ENCODE results near the gene RAPGEF1. TPM values are rescaled to one million over a fixed set of nuclear protein-coding genes. Genes with fewer than 3 reads are reported as not detected.

Gene RAPGEF1
- total and polyA plus RNA-seq, 2 experiments from 2014 or later: 9.9 to 82.8 TPM

DNA sequence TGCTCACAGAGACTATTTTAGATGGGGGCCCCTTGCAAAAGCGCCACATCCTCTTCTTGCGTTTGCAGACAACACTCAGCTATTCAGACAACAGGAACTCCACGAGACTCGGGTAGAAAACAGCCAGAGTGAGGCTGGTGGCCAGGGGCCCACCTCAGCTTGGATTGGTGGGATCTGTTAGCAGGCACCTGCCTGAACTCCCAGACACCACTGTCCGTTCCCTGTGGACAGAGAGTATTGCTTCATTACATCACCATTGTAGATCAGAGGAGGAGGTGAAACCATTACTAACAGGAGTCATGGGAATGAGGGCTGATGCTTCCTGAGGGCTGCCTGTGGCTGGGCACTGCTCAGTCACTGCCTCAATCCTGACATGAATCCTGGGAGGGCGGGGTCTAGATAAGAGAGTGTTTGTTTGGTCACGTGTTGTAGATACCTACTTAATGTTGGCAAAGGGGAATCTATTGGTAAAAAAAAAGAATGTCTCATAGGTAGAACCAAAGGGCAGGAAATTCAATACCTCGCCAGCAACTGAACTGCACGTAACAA, 4.4 kb upstream of the RAPGEF1 start (continued):
- TF ChIP-seq, protein P1, sequence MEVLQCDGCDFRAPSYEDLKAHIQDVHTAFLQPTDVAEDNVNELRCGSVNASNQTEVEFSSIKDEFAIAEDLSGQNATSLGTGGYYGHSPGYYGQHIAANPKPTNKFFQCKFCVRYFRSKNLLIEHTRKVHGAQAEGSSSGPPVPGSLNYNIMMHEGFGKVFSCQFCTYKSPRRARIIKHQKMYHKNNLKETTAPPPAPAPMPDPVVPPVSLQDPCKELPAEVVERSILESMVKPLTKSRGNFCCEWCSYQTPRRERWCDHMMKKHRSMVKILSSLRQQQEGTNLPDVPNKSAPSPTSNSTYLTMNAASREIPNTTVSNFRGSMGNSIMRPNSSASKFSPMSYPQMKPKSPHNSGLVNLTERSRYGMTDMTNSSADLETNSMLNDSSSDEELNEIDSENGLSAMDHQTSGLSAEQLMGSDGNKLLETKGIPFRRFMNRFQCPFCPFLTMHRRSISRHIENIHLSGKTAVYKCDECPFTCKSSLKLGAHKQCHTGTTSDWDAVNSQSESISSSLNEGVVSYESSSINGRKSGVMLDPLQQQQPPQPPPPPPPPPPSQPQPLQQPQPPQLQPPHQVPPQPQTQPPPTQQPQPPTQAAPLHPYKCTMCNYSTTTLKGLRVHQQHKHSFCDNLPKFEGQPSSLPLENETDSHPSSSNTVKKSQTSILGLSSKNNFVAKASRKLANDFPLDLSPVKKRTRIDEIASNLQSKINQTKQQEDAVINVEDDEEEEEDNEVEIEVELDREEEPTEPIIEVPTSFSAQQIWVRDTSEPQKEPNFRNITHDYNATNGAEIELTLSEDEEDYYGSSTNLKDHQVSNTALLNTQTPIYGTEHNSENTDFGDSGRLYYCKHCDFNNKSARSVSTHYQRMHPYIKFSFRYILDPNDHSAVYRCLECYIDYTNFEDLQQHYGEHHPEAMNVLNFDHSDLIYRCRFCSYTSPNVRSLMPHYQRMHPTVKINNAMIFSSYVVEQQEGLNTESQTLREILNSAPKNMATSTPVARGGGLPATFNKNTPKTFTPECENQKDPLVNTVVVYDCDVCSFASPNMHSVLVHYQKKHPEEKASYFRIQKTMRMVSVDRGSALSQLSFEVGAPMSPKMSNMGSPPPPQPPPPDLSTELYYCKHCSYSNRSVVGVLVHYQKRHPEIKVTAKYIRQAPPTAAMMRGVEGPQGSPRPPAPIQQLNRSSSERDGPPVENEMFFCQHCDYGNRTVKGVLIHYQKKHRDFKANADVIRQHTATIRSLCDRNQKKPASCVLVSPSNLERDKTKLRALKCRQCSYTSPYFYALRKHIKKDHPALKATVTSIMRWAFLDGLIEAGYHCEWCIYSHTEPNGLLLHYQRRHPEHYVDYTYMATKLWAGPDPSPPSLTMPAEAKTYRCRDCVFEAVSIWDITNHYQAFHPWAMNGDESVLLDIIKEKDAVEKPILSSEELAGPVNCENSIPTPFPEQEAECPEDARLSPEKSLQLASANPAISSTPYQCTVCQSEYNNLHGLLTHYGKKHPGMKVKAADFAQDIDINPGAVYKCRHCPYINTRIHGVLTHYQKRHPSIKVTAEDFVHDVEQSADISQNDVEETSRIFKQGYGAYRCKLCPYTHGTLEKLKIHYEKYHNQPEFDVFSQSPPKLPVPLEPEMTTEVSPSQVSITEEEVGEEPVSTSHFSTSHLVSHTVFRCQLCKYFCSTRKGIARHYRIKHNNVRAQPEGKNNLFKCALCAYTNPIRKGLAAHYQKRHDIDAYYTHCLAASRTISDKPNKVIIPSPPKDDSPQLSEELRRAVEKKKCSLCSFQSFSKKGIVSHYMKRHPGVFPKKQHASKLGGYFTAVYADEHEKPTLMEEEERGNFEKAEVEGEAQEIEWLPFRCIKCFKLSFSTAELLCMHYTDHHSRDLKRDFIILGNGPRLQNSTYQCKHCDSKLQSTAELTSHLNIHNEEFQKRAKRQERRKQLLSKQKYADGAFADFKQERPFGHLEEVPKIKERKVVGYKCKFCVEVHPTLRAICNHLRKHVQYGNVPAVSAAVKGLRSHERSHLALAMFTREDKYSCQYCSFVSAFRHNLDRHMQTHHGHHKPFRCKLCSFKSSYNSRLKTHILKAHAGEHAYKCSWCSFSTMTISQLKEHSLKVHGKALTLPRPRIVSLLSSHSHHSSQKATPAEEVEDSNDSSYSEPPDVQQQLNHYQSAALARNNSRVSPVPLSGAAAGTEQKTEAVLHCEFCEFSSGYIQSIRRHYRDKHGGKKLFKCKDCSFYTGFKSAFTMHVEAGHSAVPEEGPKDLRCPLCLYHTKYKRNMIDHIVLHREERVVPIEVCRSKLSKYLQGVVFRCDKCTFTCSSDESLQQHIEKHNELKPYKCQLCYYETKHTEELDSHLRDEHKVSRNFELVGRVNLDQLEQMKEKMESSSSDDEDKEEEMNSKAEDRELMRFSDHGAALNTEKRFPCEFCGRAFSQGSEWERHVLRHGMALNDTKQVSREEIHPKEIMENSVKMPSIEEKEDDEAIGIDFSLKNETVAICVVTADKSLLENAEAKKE (CRISPR knock-in tag; IDR thresholded peaks at IDR 0.05): no peak
- TF ChIP-seq JUNB (IDR thresholded peaks at IDR 0.05; ENCODE audit: unreplicated experiment) (no peak), POLR2AphosphoS5 (IDR thresholded peaks at IDR 0.05; ENCODE audit: low read depth) (no peak), STAT1 (IDR thresholded peaks at IDR 0.05; ENCODE audit: unreplicated experiment) (no peak), CREB1 (CRISPR knock-in tag; IDR thresholded peaks at IDR 0.05; ENCODE audit: low read depth) (no peak), NANOG (IDR thresholded peaks at IDR 0.05; ENCODE audit: borderline replicate concordance) (no peak)
- TF ChIP-seq, protein P2, sequence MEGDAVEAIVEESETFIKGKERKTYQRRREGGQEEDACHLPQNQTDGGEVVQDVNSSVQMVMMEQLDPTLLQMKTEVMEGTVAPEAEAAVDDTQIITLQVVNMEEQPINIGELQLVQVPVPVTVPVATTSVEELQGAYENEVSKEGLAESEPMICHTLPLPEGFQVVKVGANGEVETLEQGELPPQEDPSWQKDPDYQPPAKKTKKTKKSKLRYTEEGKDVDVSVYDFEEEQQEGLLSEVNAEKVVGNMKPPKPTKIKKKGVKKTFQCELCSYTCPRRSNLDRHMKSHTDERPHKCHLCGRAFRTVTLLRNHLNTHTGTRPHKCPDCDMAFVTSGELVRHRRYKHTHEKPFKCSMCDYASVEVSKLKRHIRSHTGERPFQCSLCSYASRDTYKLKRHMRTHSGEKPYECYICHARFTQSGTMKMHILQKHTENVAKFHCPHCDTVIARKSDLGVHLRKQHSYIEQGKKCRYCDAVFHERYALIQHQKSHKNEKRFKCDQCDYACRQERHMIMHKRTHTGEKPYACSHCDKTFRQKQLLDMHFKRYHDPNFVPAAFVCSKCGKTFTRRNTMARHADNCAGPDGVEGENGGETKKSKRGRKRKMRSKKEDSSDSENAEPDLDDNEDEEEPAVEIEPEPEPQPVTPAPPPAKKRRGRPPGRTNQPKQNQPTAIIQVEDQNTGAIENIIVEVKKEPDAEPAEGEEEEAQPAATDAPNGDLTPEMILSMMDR (conservative IDR thresholded peaks at IDR 0.05; ENCODE audit: low read depth in 2 of 2): no peak

DNA sequence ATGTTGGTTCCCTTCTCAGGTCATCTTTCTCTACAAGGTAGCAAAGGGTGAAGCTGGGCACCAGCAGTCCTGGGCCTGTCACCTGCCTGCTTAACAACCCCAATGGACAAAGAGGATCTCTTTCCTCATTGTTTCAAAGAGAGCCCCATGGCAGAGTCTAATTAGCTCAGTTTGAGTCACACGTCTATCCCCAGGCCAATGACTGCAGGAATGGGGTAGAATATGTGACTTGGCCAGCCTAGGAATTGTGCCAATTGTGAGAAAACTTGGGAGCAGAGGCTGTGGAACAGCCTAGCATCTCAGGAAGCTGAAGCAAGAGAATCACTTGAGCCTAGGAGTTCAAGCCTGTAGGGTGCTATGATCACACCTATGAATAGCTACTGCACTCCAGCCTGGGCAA, 3.6 kb upstream of the RAPGEF1 start:
- no peak for ATAC-seq
- TF ChIP-seq, protein P3, sequence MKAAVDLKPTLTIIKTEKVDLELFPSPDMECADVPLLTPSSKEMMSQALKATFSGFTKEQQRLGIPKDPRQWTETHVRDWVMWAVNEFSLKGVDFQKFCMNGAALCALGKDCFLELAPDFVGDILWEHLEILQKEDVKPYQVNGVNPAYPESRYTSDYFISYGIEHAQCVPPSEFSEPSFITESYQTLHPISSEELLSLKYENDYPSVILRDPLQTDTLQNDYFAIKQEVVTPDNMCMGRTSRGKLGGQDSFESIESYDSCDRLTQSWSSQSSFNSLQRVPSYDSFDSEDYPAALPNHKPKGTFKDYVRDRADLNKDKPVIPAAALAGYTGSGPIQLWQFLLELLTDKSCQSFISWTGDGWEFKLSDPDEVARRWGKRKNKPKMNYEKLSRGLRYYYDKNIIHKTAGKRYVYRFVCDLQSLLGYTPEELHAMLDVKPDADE (IDR thresholded peaks at IDR 0.05): no peak
- TF ChIP-seq NANOG (IDR thresholded peaks at IDR 0.05; ENCODE audit: borderline replicate concordance) (no peak), POLR2AphosphoS5 (IDR thresholded peaks at IDR 0.05; ENCODE audit: low read depth) (no peak), ZNF114 (CRISPR knock-in tag; IDR thresholded peaks at IDR 0.05) (no peak)
- TF ChIP-seq, protein P4, sequence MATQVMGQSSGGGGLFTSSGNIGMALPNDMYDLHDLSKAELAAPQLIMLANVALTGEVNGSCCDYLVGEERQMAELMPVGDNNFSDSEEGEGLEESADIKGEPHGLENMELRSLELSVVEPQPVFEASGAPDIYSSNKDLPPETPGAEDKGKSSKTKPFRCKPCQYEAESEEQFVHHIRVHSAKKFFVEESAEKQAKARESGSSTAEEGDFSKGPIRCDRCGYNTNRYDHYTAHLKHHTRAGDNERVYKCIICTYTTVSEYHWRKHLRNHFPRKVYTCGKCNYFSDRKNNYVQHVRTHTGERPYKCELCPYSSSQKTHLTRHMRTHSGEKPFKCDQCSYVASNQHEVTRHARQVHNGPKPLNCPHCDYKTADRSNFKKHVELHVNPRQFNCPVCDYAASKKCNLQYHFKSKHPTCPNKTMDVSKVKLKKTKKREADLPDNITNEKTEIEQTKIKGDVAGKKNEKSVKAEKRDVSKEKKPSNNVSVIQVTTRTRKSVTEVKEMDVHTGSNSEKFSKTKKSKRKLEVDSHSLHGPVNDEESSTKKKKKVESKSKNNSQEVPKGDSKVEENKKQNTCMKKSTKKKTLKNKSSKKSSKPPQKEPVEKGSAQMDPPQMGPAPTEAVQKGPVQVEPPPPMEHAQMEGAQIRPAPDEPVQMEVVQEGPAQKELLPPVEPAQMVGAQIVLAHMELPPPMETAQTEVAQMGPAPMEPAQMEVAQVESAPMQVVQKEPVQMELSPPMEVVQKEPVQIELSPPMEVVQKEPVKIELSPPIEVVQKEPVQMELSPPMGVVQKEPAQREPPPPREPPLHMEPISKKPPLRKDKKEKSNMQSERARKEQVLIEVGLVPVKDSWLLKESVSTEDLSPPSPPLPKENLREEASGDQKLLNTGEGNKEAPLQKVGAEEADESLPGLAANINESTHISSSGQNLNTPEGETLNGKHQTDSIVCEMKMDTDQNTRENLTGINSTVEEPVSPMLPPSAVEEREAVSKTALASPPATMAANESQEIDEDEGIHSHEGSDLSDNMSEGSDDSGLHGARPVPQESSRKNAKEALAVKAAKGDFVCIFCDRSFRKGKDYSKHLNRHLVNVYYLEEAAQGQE (IDR thresholded peaks at IDR 0.05; ENCODE audit: unreplicated experiment): no peak

More for the DNA sequence above, 3.6 kb upstream of the RAPGEF1 start:
- Histone ChIP-seq H3K27ac (ENCODE audit: low read depth) (no peak overlapping the region), H3K36me3 (ENCODE audit: insufficient read depth) (no peaks in the 10 kb centered on the region), H4K20me1 (replicated peaks; ENCODE audit: insufficient read depth) (no peaks in the 10 kb centered on the region), H2AFZ (no peak overlapping the region), H3K9me2 (ENCODE audit: insufficient read depth) (no peaks in the 10 kb centered on the region), H3K4me3 (no peak overlapping the region), H3K4me2 (no peak overlapping the region), H3F3A (replicated peaks; ENCODE audit: low read depth) (no peaks in the 10 kb centered on the region), H3K27me3 (ENCODE audit: insufficient read depth) (no peaks in the 10 kb centered on the region), H3K4me1 (ENCODE audit: insufficient read depth) (peaks cover 3% of the 10 kb centered on the region), H3K79me2 (replicated peaks; ENCODE audit: insufficient read depth) (peaks cover 8% of the 10 kb centered on the region)
- DNase-seq (ENCODE audit: low spot score): no peak
- peaks cover 4% of the 10 kb centered on the region; the same call in 2 of the 3 replicates for H3K36me3 Mint-ChIP-seq (ENCODE audit: low read depth)
- peaks cover 5% of the 10 kb centered on the region; the same call in 2 of the 3 replicates for H3K9me3 Mint-ChIP-seq
- H3K27me3 Mint-ChIP-seq (ENCODE audit: insufficient read depth, low read depth, poor library complexity): peaks cover 13% of the 10 kb centered on the region
- no peak overlapping the region for H3K27ac Mint-ChIP-seq
- H3K4me1 Mint-ChIP-seq: peaks cover 4% of the 10 kb centered on the region; the same call in 2 of the 3 replicates
- H3K4me3 Mint-ChIP-seq: no peak overlapping the region
